Ishikawa (cell line): Measurements from ENCODE around the gene TMEM214.

Experiments used
- CEBPB ChIP-seq: IDR thresholded peaks from 2 replicates; pipeline ENCODE4 v1.6.1; 2012
- CREB1 ChIP-seq: IDR thresholded peaks from 2 replicates; pipeline ENCODE4 v1.6.1; 2012; ENCODE audit warnings: low read depth
- EGR1 ChIP-seq: IDR thresholded peaks from 2 replicates; pipeline ENCODE4 v1.6.1; 2012
- EP300 ChIP-seq: IDR thresholded peaks from 2 replicates; pipeline ENCODE4 v1.6.1; 2012; ENCODE audit warnings: borderline replicate concordance
- FOXM1 ChIP-seq: IDR thresholded peaks from 2 replicates; pipeline ENCODE4 v1.6.1; 2012; ENCODE audit warnings: low read depth, borderline replicate concordance
- NFIC ChIP-seq: IDR thresholded peaks from 2 replicates; pipeline ENCODE4 v1.6.1; 2012
- RAD21 ChIP-seq: IDR thresholded peaks from 2 replicates; pipeline ENCODE4 v1.6.1; 2012; ENCODE audit warnings: low read depth
- TAF1 ChIP-seq: IDR thresholded peaks from 2 replicates; pipeline ENCODE4 v1.6.1; 2012; ENCODE audit warnings: low read depth, mild to moderate bottlenecking
- TCF12 ChIP-seq: IDR thresholded peaks from 2 replicates; pipeline ENCODE4 v1.6.1; 2012; ENCODE audit warnings: low read depth
- TEAD4 ChIP-seq: IDR thresholded peaks from 2 replicates; pipeline ENCODE4 v1.6.1; 2012
- YY1 ChIP-seq: IDR thresholded peaks from 2 replicates; pipeline ENCODE4 v1.6.1; 2012; ENCODE audit warnings: low read depth
- ZBTB7A ChIP-seq: IDR thresholded peaks from 2 replicates; pipeline ENCODE4 v1.6.1; 2012; ENCODE audit warnings: low read depth
- TF ChIP-seq, protein P1 (sequence below): IDR thresholded peaks from 2 replicates; pipeline ENCODE4 v1.6.1; 2012
- TF ChIP-seq, protein P2 (sequence below): IDR thresholded peaks from 2 replicates; pipeline ENCODE4 v1.6.1; 2012; ENCODE audit warnings: low read depth, mild to moderate bottlenecking
- TF ChIP-seq, protein P3 (sequence below): IDR thresholded peaks from 2 replicates; pipeline ENCODE4 v1.6.1; 2012

Gene TMEM214

DNA sequence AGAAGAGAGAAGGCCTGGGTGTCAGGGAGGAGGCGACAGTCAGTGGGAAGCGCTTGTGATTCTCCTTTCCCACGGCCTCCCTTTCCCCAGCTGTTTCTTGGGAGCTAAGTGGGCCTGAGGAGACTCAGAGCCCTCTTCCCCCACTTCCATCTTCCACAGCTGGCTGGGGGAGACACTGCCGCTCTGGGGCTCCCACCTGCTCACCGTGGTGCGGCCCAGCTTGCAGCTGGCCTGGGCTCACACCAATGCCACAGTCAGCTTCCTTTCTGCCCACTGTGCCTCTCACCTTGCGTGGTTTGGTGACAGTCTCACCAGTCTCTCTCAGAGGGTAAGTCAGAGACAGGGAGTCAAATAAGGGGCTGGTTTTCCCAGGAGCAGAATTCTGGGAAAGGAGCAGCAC, 7.1 kb downstream of the TMEM214 start:
- TF ChIP-seq ZBTB7A (no peak), NFIC (no peak), YY1 (no peak), CEBPB (no peak), FOXM1 (no peak), TAF1 (no peak), EP300 (no peak), EGR1 (no peak), CREB1 (no peak), TEAD4 (no peak), RAD21 (no peak)
- TF ChIP-seq, protein P1, sequence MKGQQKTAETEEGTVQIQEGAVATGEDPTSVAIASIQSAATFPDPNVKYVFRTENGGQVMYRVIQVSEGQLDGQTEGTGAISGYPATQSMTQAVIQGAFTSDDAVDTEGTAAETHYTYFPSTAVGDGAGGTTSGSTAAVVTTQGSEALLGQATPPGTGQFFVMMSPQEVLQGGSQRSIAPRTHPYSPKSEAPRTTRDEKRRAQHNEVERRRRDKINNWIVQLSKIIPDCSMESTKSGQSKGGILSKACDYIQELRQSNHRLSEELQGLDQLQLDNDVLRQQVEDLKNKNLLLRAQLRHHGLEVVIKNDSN: no peak
- TF ChIP-seq, protein P2, sequence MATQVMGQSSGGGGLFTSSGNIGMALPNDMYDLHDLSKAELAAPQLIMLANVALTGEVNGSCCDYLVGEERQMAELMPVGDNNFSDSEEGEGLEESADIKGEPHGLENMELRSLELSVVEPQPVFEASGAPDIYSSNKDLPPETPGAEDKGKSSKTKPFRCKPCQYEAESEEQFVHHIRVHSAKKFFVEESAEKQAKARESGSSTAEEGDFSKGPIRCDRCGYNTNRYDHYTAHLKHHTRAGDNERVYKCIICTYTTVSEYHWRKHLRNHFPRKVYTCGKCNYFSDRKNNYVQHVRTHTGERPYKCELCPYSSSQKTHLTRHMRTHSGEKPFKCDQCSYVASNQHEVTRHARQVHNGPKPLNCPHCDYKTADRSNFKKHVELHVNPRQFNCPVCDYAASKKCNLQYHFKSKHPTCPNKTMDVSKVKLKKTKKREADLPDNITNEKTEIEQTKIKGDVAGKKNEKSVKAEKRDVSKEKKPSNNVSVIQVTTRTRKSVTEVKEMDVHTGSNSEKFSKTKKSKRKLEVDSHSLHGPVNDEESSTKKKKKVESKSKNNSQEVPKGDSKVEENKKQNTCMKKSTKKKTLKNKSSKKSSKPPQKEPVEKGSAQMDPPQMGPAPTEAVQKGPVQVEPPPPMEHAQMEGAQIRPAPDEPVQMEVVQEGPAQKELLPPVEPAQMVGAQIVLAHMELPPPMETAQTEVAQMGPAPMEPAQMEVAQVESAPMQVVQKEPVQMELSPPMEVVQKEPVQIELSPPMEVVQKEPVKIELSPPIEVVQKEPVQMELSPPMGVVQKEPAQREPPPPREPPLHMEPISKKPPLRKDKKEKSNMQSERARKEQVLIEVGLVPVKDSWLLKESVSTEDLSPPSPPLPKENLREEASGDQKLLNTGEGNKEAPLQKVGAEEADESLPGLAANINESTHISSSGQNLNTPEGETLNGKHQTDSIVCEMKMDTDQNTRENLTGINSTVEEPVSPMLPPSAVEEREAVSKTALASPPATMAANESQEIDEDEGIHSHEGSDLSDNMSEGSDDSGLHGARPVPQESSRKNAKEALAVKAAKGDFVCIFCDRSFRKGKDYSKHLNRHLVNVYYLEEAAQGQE: no peak
- TF ChIP-seq, protein P3, sequence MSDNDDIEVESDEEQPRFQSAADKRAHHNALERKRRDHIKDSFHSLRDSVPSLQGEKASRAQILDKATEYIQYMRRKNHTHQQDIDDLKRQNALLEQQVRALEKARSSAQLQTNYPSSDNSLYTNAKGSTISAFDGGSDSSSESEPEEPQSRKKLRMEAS: no peak

DNA sequence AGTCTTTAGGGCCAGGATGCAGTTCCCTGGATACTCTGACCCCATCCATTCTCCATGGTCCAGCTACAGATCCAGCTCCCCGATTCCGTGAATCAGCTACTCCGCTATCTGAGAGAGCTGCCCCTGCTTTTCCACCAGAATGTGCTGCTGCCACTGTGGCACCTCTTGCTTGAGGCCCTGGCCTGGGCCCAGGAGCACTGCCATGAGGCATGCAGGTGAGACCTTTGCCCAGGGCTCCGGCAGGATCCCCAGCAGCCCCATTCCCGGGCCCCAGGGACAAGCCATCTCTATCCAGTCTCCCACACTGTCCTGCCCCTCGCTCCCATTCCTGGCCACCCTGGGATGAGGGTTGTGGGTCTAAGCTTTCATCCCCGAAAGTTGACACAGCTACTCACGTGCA, 7.5 kb downstream of the TMEM214 start:
- TF ChIP-seq TEAD4 (no peak), CREB1 (no peak), EGR1 (no peak), YY1 (no peak), RAD21 (no peak), TCF12 (no peak), ZBTB7A (no peak), EP300 (no peak), NFIC (no peak), CEBPB (no peak), FOXM1 (no peak), TAF1 (no peak)
- TF ChIP-seq, protein P2: no peak
- TF ChIP-seq, protein P1: no peak
- TF ChIP-seq, protein P3: no peak

DNA sequence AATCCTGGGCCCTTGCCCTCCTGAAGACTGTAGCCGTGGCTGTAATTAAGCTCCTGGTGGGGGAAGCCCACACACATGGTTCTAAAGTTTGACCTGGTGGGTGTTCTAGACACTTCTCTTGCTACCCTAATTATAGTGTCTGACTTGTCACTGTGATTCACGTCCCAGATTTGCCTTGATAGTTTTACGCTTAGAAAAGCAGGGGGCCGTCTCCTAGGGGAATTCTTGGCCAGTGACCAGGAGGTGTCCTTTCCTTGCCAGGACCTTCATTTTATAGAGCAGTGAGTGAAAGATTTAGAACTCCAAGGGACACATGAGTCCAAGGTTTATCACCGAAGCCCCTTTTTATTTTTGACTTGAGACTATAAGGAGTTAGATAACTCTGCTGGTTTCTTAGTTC, 9.0 kb downstream of the TMEM214 start:
- TF ChIP-seq NFIC: no peak
- no peak for TF ChIP-seq CEBPB
- TF ChIP-seq TCF12: no peak
- no peak for TF ChIP-seq EP300
- TF ChIP-seq TAF1: no peak
- TF ChIP-seq, protein P2: no peak
- no peak for TF ChIP-seq YY1
- TF ChIP-seq CREB1: no peak

DNA sequence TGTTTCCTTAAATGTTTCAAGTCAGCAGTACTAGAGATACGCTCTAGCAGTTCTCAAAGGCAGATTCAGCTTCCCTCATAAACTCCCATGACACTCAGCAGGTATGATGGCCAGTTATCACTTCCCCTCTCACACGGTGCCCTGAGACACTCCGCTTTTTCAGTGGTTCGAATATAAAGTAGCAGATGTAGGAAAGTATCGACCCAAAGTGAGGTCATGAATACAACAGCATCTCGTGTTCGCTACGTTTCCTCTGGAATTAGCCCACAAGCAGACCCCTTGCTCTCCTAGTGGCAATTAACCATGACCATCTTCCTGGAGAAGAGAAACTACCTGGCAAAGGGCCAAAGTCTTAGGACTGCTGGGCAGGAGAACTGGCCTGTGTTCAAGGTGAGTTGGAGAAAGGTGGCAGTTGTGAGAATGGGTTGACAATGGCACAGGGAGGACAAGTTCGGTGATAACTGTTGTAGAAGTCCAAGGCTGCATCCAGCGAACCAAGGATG, 9.4 kb downstream of the TMEM214 start:
- TF ChIP-seq TEAD4: no peak
- TF ChIP-seq NFIC: 0 out of 2 replicates have a peak, but pooled peaks have one; percentile 18

DNA sequence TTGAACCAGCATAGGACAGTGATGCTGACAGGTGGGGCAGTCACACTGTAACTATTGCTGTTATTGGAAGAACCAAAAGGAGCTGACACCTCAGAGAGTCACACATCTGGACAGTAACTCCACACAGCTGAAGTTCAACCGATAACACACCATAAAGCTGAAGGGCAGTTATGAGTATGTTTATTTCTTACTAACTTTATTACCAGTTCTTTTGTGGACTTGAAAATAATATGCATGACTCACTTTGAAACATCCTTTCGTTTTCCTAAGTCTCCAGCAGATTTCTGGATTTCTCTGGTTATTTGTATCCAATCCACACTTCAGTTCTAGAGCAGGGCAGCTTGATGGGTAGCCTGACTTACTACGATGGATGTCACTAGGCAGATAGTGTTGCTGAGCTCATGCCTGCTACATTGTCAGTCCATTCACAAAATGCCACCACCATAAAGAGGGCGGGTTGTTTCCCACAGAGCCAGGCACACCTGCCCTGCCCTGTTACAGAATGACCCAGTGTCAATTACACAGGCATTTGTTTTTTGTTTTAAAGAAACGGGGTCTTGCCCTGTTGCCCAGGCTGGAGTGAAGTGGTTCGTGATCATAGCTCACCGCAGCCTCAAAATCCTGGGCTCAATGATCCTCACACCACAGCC, 10.3 kb downstream of the TMEM214 start:
- TF ChIP-seq TEAD4: no peak
- TF ChIP-seq, protein P2: no peak
- TF ChIP-seq TAF1: no peak
- no peak for TF ChIP-seq FOXM1
- TF ChIP-seq NFIC: no peak
- TF ChIP-seq RAD21: no peak
- no peak for TF ChIP-seq YY1
- no peak for TF ChIP-seq EP300
- TF ChIP-seq TCF12: no peak
- no peak for TF ChIP-seq CEBPB
- no peak for TF ChIP-seq ZBTB7A
- TF ChIP-seq, protein P1: no peak
- no peak for TF ChIP-seq EGR1
